Ovary (tissue), 3 donors: ENCODE data around the gene BEND7.

Experiments used
- CTCF ChIP-seq, 3 donors: fragments of 450-650 bp in 2 of 3; fragments of 200-600 bp in 1 of 3; IDR thresholded peaks; one replicate each; pipeline versions ENCODE4 v1.5.1 to v1.8.0; 2016 to 2022; ENCODE audit warnings: antibody characterized with exemption in 3 of 3, mild to moderate bottlenecking in 1 of 3
- EP300 ChIP-seq: sonication (generic); formaldehyde crosslinking; IDR thresholded peaks from one replicate; pipeline ENCODE4 v1.6.1; 2017; ENCODE audit warnings: antibody characterized with exemption
- POLR2A ChIP-seq: fragments of 450-650 bp; IDR thresholded peaks from one replicate; pipeline ENCODE4 v1.6.1; 2017; ENCODE audit warnings: antibody characterized with exemption, mild to moderate bottlenecking, moderate library complexity
- donor health status: DM: no; HTN: no; CAD: no.

- no peak for TF ChIP-seq POLR2A
- no peak for TF ChIP-seq CTCF (IDR thresholded peaks at IDR 0.05)
- no peak for TF ChIP-seq EP300
Observed at GRCh38 chr10:13404791-13405190, 124.0 kb downstream of the BEND7 start.
